ELR (cell line): ENCODE results near the gene CRYBB2.
A peak's percentile ranks its signal among the peaks of the same experiment; 100 is the strongest.
"Not testable (repeated sequence)": the region's sequence is repeated elsewhere in the genome, so short reads cannot be mapped to it uniquely, and the experiment has no call there.

Experiments used
- DNase-seq: peaks from one replicate; pipeline ENCODE4 v3.0.0-alpha.2; 2015; ENCODE audit warnings: low read depth

Gene CRYBB2

GRCh38 chr22:25233706-25234105 is 14.3 kb downstream of the CRYBB2 start:
- DNase-seq = not testable (repeated sequence)

DNA sequence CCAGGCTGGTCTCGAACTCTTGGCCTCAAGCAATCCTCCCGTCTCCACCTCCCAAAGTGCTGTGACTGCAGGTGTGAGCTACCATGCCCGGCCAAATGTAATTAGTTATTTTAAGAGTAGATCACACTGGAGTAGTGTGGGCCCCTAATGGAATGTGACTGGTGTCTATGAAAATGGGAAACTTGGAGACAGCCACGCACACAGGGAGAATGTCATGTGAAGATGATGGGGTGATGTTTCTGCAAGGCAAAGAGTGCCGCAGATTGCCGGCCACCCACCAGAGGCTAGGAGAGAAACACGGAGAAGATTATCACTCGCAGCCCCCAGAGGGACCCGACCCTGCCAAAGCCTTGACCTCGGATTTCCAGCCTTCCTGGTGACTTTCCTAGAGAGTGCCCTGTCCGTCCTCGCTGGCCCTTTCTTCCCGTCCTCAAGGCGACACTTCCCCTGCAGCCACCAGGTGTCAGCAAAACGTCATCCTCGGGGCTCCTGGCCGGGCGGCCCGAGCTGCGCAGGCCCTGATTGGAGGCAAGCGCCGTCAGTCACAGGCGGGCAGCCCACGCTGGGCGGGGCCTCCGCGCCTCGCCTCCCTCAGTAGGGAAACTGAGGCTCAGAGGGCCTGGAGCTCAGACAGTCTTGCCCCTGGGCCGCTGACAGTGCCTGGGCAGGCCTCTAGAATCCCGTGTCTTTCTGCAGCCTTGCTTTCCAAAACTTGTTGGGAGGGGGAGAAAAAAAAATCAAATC is 16.3 kb downstream of the CRYBB2 start:
- peak; percentile 68 for DNase-seq

DNA sequence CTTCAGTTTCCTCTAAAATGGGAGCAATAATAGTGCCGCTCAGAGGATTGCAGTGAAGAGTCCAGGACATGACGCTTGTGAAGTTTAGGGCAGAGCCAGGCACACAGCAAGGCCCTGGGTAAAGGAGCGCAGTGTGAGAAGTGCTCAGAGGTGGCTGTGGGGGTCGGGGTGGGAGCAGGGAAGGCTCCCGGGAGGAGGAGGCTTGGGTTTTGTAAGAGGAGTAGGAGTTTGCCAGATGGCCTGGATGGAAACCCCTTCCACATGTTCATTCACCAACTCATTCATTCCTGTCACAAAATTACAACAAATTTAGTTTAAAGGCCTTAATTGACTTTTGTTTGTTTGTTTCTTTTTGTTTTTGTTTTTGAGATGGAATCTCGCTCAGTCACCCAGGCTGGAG is 17.0 kb downstream of the CRYBB2 start:
- no peak for DNase-seq

- DNase-seq = no peak
Observed at GRCh38 chr22:25237503-25237902, 18.1 kb downstream of the CRYBB2 start.

GRCh38 chr22:25238058-25238457 is 18.6 kb downstream of the CRYBB2 start:
- not testable (repeated sequence) for DNase-seq

- not testable (repeated sequence) for DNase-seq
Observed at GRCh38 chr22:25255169-25255568, 35.7 kb downstream of the CRYBB2 start.

DNA sequence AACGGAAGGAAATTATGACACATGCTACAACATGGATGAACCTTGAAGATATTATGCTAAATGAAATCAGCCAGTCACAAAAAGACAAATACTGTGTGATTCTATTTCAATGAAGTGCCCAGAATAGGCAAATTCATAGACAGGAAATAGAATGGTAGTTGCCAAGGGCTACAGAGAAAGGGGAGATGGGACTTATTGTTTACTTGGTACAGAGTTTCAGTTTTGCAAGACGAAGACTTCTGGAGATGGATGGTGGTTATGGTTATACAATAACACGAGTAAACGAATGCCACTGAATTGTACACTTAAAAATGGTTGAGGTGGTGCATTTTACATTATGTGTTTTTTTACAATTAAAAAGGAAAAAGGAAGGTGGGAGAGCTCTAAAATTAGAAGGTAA is 48.1 kb downstream of the CRYBB2 start:
- DNase-seq = not testable (repeated sequence)

DNA sequence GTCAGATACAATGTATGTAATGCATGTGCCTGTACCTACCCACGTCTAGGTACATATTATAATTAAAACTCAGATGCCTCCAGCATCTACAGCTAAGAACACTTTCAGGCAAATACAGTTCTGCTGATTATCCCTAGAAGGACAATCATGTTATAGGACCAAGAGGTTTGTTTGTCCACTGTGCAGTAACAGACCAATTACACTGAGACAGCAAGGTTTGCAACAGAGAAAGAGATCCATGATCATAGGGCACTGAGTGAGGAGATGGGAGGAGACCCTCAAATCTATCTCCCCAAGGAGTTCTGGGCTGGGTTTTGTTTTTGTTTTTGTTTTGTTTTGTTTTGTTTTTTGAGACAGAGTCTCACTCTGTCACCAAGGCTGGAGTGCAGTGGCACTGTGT is 49.5 kb downstream of the CRYBB2 start:
- DNase-seq = not testable (repeated sequence)

DNA sequence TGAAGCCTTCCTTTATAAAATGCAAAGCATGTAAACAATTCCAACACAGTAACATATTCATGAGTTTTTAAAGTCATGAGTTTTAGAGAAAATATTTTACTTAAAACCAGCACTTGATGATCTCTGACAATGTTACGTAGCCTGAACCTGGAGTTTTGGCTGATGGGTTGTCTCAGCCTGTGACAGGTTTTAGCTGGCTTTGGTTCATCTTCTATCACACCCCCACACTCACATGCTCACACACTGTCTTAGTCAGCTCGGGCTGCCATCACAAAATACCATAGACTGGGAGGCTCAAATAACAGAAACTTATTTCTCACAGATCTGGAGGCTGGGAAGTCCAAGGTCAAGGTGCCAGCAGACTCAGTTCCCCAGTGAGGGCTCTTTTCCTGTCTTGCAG is 50.6 kb downstream of the CRYBB2 start:
- DNase-seq = not testable (repeated sequence)

- not testable (repeated sequence) for DNase-seq
Observed at GRCh38 chr22:25273231-25273630, 53.8 kb downstream of the CRYBB2 start.

DNA sequence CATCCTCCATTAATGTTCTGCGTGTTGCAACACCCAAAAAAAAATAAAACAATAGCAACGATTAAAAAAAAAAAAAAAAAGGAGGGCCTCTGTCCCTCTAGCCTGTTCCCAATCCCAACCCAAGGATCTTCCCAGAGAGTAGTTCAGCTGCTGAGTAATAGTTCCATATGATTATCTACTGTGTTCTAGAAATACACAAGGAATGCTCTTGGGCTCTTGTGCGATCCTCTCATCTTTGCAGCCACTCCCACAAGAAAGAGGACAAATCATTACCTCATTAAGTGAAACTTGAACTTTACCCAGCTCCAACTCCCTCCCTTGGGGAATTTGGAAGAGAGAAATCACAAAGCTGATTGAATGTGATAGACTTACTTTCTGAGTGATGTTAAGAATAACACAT is 54.5 kb downstream of the CRYBB2 start:
- not testable (repeated sequence) for DNase-seq

GRCh38 chr22:25280118-25280517 is 60.7 kb downstream of the CRYBB2 start:
- not testable (repeated sequence) for DNase-seq
